Heart left ventricle (tissue), 13 donors: Measurements from ENCODE around the gene IFNL4.
"Not testable (repeated sequence)": the region's sequence is repeated elsewhere in the genome, so short reads cannot be mapped to it uniquely, and the experiment has no call there.

Experiments used
- CTCF ChIP-seq, 12 donors: fragments of 200-600 bp; sonication (generic) in 4 of 12; IDR thresholded peaks; one replicate each; pipeline versions ENCODE4 v1.5.0 to v1.8.0; 2018 to 2022; ENCODE audit warnings: antibody characterized with exemption in 12 of 12, mild to moderate bottlenecking in 5 of 12
- POLR2A ChIP-seq, 2 donors: fragments of 450-650 bp; IDR thresholded peaks; one replicate each; pipeline ENCODE4 v1.6.1; 2017; ENCODE audit warnings: antibody characterized with exemption in 2 of 2, mild to moderate bottlenecking in 2 of 2, moderate library complexity in 2 of 2
- donor health status: ischemic (EF 13 %, LVEDD 7.1; RV severe dilation, severe dysfunction).
- donor health status: DM: no; HTN: yes; CAD: no.
- donor health status: DM: no; HTN: no; CAD: no.
- donor health status: ischemic (EF 25% LVEDD 6.9; RV normal size, moderate dysfunction).
- donor health status: ischemic (EF 25% LVEDD 5.7; RV mildly dilated, moderate dysfunction).
- donor health status: ischemic (EF 35%, LVEDD 5.7; RV mildly dilated, moderate dysfunction).
- donor health status: nonischemic (EF 11% LVEDD 7.7; RV severe dilation, severe dysfunction).
- donor health status: DM: yes; HTN: yes; CAD: no.
- donor health status: PGD.
- donor health status: ischemic (EF 29% LVEDD 5.4; RV normal size, mild dysfunction).
- donor health status: nonischemic (EF 23%, LVEDD 6.1; RV moderate dilation, normal function).

GRCh38 chr19:39215323-39215722 is 33.3 kb downstream of the IFNL4 start:
- TF ChIP-seq POLR2A, CTCF (IDR thresholded peaks at IDR 0.05): not testable (repeated sequence)
